ENCODE results near the gene PCED1B.
"Not testable (repeated sequence)": the region's sequence is repeated elsewhere in the genome, so short reads cannot be mapped to it uniquely, and the experiment has no call there.

Gene PCED1B

GRCh38 chr12:47079468-47079980 is at the start of gene PCED1B, which contains the start of gene AMIGO2:
TSS of gene PCED1B (plus strand) at chr12:47079621. CDS start at chr12:47235064, 155,443 bp downstream.
TSS of gene AMIGO2 (minus strand) at chr12:47079959. CDS start at chr12:47079002, 957 bp downstream.
- peak; percentile 68 for DNase-seq (ENCODE audit: low spot score)

- no peak for DNase-seq (ENCODE audit: low spot score)
Observed at GRCh38 chr12:47029903-47030302, 49.5 kb upstream of the PCED1B start.

GRCh38 chr12:47032644-47033043 is 46.8 kb upstream of the PCED1B start:
- DNase-seq (ENCODE audit: low spot score), result peak; percentile 20

- peak; percentile 14 for DNase-seq (ENCODE audit: low spot score)
Observed at GRCh38 chr12:47033081-47033480, 46.3 kb upstream of the PCED1B start.

GRCh38 chr12:47033789-47034555 is 45.4 kb upstream of the PCED1B start:
- no peak for DNase-seq (ENCODE audit: low spot score)

- no peak for DNase-seq (ENCODE audit: low spot score)
Observed at GRCh38 chr12:47034661-47035060, 44.8 kb upstream of the PCED1B start.

- DNase-seq (ENCODE audit: low spot score), result no peak
Observed at GRCh38 chr12:47035484-47035883, 43.9 kb upstream of the PCED1B start.

- no peak for DNase-seq (ENCODE audit: low spot score)
Observed at GRCh38 chr12:47038270-47038748, 41.1 kb upstream of the PCED1B start.

GRCh38 chr12:47039079-47039478 is 40.3 kb upstream of the PCED1B start:
- no peak for DNase-seq (ENCODE audit: low spot score)

GRCh38 chr12:47039756-47040155 is 39.7 kb upstream of the PCED1B start:
- no peak for DNase-seq (ENCODE audit: low spot score)

GRCh38 chr12:47041327-47041726 is 38.1 kb upstream of the PCED1B start:
- DNase-seq (ENCODE audit: low spot score), result no peak

GRCh38 chr12:47048541-47048940 is 30.9 kb upstream of the PCED1B start:
- DNase-seq (ENCODE audit: low spot score), result no peak

GRCh38 chr12:47051291-47051690 is 28.1 kb upstream of the PCED1B start:
- DNase-seq (ENCODE audit: low spot score), result not testable (repeated sequence)

GRCh38 chr12:47052274-47052673 is 27.1 kb upstream of the PCED1B start:
- no peak for DNase-seq (ENCODE audit: low spot score)

GRCh38 chr12:47053961-47054360 is 25.5 kb upstream of the PCED1B start:
- DNase-seq (ENCODE audit: low spot score), result no peak

GRCh38 chr12:47054659-47055058 is 24.8 kb upstream of the PCED1B start:
- no peak for DNase-seq (ENCODE audit: low spot score)

GRCh38 chr12:47055856-47056255 is 23.6 kb upstream of the PCED1B start:
- DNase-seq (ENCODE audit: low spot score), result not testable (repeated sequence)

- DNase-seq (ENCODE audit: low spot score), result not testable (repeated sequence)
Observed at GRCh38 chr12:47056944-47057343, 22.5 kb upstream of the PCED1B start.

GRCh38 chr12:47058640-47059039 is 20.8 kb upstream of the PCED1B start:
- not testable (repeated sequence) for DNase-seq (ENCODE audit: low spot score)

- DNase-seq (ENCODE audit: low spot score), result no peak
Observed at GRCh38 chr12:47065546-47065945, 13.9 kb upstream of the PCED1B start.

- no peak for DNase-seq (ENCODE audit: low spot score)
Observed at GRCh38 chr12:47066278-47067025, 13.0 kb upstream of the PCED1B start.

- no peak for DNase-seq (ENCODE audit: low spot score)
Observed at GRCh38 chr12:47067176-47067575, 12.2 kb upstream of the PCED1B start.

Measured in iPS-NIHi11 (cell line).